K562 (cell line): ENCODE measurements around the gene NF1. TPM values are rescaled to one million over a fixed set of nuclear protein-coding genes. Genes with fewer than 3 reads are reported as not detected.

ENCODE experiments used
- ATAC-seq: fragments of 200-7000 bp; cut with Tn5 transposase; 3 replicates; pipeline ENCODE4 v1.9.1; 2020; ENCODE audit warnings: moderate library complexity
- BruUV-seq: library from RNA; stranded (reverse); fragments of 400-500 nt; replicated peaks from 2 replicates; lab custom pipeline; 2021; lab: Mats Ljungman, UMichigan
- CTCF ChIA-PET: fragments of 300-600 bp; formaldehyde crosslinking; extraction: SDS; loops from one replicate; lab custom pipeline; 2021; ENCODE audit warnings: low intra/inter-chr PET ratio; lab: Yijun Ruan, JAX
- POLR2A ChIA-PET: fragments of 300-600, 350-650 bp; sonication (Branson Sonifier 250); formaldehyde crosslinking; extraction: SDS; loops from one replicate; lab custom pipeline; 2021; ENCODE audit warnings: antibody characterized with exemption, inconsistent platforms; lab: Yijun Ruan, JAX
- DNase-seq, 4 experiments: peaks; one replicate each; pipeline versions ENCODE4 v3.0.0 to v3.0.0-alpha.2; 2011 to 2018; ENCODE audit warnings: low spot score in 3 of 4, mixed read lengths in 3 of 4; ENCODE audit errors: extremely low read depth in 1 of 4
- FAIRE-seq: peaks from 2 replicates; lab custom pipeline; 2011; peaks lifted over from hg19 to GRCh38; lab: Jason Lieb, UNC
- H2AFZ ChIP-seq: 2 replicates; pipeline ENCODE4 v1.6.0; 2011; ENCODE audit warnings: low read depth, low read length, control low read depth, inconsistent platforms
- H3K27ac ChIP-seq: fragments of 200-600 bp; 3 replicates; pipeline ENCODE4 v1.8.0; 2011; ENCODE audit warnings: low read depth, mild to moderate bottlenecking, control low read depth, inconsistent platforms, low read length, moderate library complexity, mixed read lengths; ENCODE audit errors: extremely low read depth
- H3K27me3 ChIP-seq, 2 experiments: fragments of 300-600 bp in 1 of 2; 2 replicates in 1 of 2; 3 replicates in 1 of 2; pipeline versions ENCODE4 v1.6.0 to v1.8.0; 2011; ENCODE audit warnings: inconsistent platforms in 2 of 2, low read length in 2 of 2, mild to moderate bottlenecking in 1 of 2, mixed read lengths in 1 of 2, moderate library complexity in 1 of 2; ENCODE audit not compliant: control insufficient read depth in 2 of 2, insufficient read depth in 2 of 2
- H3K36me3 ChIP-seq: fragments of 300-600 bp; 3 replicates; pipeline ENCODE4 v1.8.0; 2011; ENCODE audit warnings: mild to moderate bottlenecking, low read length, inconsistent platforms; ENCODE audit not compliant: control insufficient read depth, insufficient read depth
- H3K4me1 ChIP-seq, 2 experiments: fragments of 200-600 bp in 1 of 2; replicated peaks in 1 of 2; 2 replicates in 1 of 2; 3 replicates in 1 of 2; pipeline versions ENCODE4 v1.5.1 to v1.8.0; 2011; ENCODE audit warnings: inconsistent platforms in 2 of 2, low read length in 2 of 2, mild to moderate bottlenecking in 1 of 2, mixed read lengths in 1 of 2, moderate library complexity in 1 of 2; ENCODE audit not compliant: control insufficient read depth in 2 of 2, insufficient read depth in 2 of 2
- H3K4me2 ChIP-seq: 2 replicates; pipeline ENCODE4 v1.6.1; 2011; ENCODE audit warnings: low read length, control low read depth, inconsistent platforms, mixed read lengths; ENCODE audit not compliant: insufficient read depth
- H3K4me3 ChIP-seq: fragments of 200-600 bp; sonication (generic), shearing (Covaris generic); 2 replicates; pipeline ENCODE4 v1.5.1; 2016; ENCODE audit warnings: control low read depth, inconsistent platforms
- H3K79me2 ChIP-seq: fragments of 200-600 bp; 3 replicates; pipeline ENCODE4 v1.8.0; 2011; ENCODE audit warnings: low read length, inconsistent platforms; ENCODE audit not compliant: control insufficient read depth, insufficient read depth
- H3K9ac ChIP-seq, 2 experiments: 2 replicates each; pipeline versions ENCODE4 v1.6.0 to v1.6.1; 2011; ENCODE audit warnings: low read depth in 2 of 2, low read length in 2 of 2, control low read depth in 1 of 2, inconsistent platforms in 1 of 2, mild to moderate bottlenecking in 1 of 2, mixed read lengths in 1 of 2; ENCODE audit not compliant: insufficient read depth in 1 of 2
- H3K9me1 ChIP-seq: one replicate; pipeline ENCODE4 v1.6.0; 2011; ENCODE audit warnings: inconsistent platforms, mild to moderate bottlenecking, low read length, moderate library complexity; ENCODE audit not compliant: control insufficient read depth, insufficient read depth
- H3K9me3 ChIP-seq: replicated peaks from 2 replicates; pipeline ENCODE4 v1.5.1; 2011; ENCODE audit warnings: low read depth, low read length, inconsistent platforms; ENCODE audit not compliant: control insufficient read depth, insufficient read depth
- H4K20me1 ChIP-seq: replicated peaks from 2 replicates; pipeline ENCODE4 v1.6.1; 2011; ENCODE audit warnings: low read length, inconsistent platforms, mixed read lengths; ENCODE audit not compliant: control insufficient read depth, insufficient read depth
- NFIC ChIP-seq: fragments of 450-650 bp; IDR thresholded peaks from 2 replicates; pipeline ENCODE4 v1.6.1; 2017; ENCODE audit warnings: mild to moderate bottlenecking, inconsistent platforms
- PCBP1 ChIP-seq: fragments of 200-400 bp; formaldehyde crosslinking; IDR thresholded peaks from 2 replicates; pipeline ENCODE4 v1.6.1; 2018; ENCODE audit warnings: mild to moderate bottlenecking, low read depth, low read length; ENCODE audit not compliant: poor library complexity, severe bottlenecking
- WGBS: fragments of 100-300 bp; shearing (Covaris generic); methylation state at CpG from one replicate; pipeline ENCODE4 v1.1.6; 2016; ENCODE audit warnings: low coverage, mixed read lengths; ENCODE audit not compliant: insufficient coverage; ENCODE audit errors: missing lambda C conversion rate; 5-methylcytosine and 5-hydroxymethylcytosine counted together
- in situ Hi-C: fragments of 300-500 bp; cut with MboI; formaldehyde crosslinking; loops from 4 replicates; pipeline ENCODE4 v1.15.0; 2018; ENCODE audit warnings: inconsistent platforms, mixed read lengths
- intact Hi-C: fragments of 100-400 bp; cut with micrococcal nuclease; formaldehyde crosslinking; loops from 2 replicates; pipeline ENCODE4 v1.14.2; 2022
- polyA plus RNA-seq, 8 experiments: library from polyadenylated mRNA; depleted of rRNA in 4 of 8; stranded (reverse) in 5 of 8; unstranded in 3 of 8; fragments of >200 nt; fragmentation: Nextera tagmentation in 2 of 8; fragmentation: Illumina TruSeq in 1 of 8; extraction: Ambion mirVana in 2 of 8; extraction: Trizol in 1 of 8; gene quantifications; 2 replicates each; pipeline versions ENCODE4 v1.2.1 to v1.2.3, GENCODE V29; 2011 to 2014; ENCODE audit warnings: inconsistent platforms in 1 of 8, missing spikeins in 1 of 8
- total RNA-seq, 7 experiments: library from RNA; depleted of rRNA in 6 of 7; stranded (reverse); fragments of >200 nt in 6 of 7; fragmentation: Illumina TruSeq in 2 of 7; extraction: Trizol in 2 of 7; gene quantifications; 2 replicates each; pipeline versions ENCODE4 v1.2.1 to v1.2.3, GENCODE V29; 2011 to 2021; ENCODE audit warnings: low replicate concordance in 1 of 7
- TF ChIP-seq, protein P1 (sequence below): sonication (generic); formaldehyde crosslinking; IDR thresholded peaks from 2 replicates; pipeline ENCODE4 v1.8.1; 2022; ENCODE audit warnings: missing genetic modification reagents
- TF ChIP-seq, protein P2 (sequence below): fragments of 450-650 bp; conservative IDR thresholded peaks from 2 replicates; pipeline ENCODE4 v1.6.1; 2016; ENCODE audit warnings: missing genetic modification characterization, low read depth, mild to moderate bottlenecking, missing compliant biosample characterization, moderate library complexity

Gene NF1
- total and polyA plus RNA-seq, 9 of the 15 experiments (the other 6 are each of a cell fraction or from before 2014, with no cell fraction given) = 3.4 to 41.9 (median 24.3) TPM

DNA sequence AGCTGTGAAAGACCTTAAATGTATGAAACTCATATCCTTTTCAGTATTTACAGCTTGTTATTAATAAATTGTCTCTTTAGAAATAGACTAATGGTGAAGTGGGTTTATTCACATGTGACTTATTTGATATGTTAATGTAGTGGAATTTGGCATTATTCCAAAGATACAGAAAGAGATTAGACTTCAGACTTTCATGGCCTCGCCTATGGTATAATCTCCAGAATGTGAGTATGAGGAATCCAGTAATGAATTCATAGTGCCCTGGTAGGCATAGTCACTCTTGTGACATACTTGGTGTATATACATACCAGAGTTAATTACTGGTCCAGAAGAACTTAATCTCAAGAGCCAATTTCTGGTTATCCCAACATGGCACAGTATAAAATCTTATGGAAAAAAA is 129.6 kb downstream of the NF1 start:
- CTCF ChIA-PET = no interaction called here
- FAIRE-seq (no peak), DNase-seq (no peak), ATAC-seq (no peak)
- in situ Hi-C loops (no loop called here), intact Hi-C loops (no loop called here)
- peaks cover 34% of the 10 kb centered on the region; the same call in 2 of the 3 replicates for H3K36me3 ChIP-seq
- no peaks in the 10 kb centered on the region for H3K79me2 ChIP-seq
- H3K4me3 ChIP-seq = no peak overlapping the region
- no peaks in the 10 kb centered on the region for H3K9me3 ChIP-seq
- H3K9me1 ChIP-seq = no peaks in the 10 kb centered on the region
- no peak overlapping the region for H3K9ac ChIP-seq
- no peaks in the 10 kb centered on the region for H4K20me1 ChIP-seq
- TF ChIP-seq NFIC (peak; percentile 70), PCBP1 (no peak)
- TF ChIP-seq, protein P1, sequence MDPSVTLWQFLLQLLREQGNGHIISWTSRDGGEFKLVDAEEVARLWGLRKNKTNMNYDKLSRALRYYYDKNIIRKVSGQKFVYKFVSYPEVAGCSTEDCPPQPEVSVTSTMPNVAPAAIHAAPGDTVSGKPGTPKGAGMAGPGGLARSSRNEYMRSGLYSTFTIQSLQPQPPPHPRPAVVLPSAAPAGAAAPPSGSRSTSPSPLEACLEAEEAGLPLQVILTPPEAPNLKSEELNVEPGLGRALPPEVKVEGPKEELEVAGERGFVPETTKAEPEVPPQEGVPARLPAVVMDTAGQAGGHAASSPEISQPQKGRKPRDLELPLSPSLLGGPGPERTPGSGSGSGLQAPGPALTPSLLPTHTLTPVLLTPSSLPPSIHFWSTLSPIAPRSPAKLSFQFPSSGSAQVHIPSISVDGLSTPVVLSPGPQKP (CRISPR knock-in tag) = no peak
- TF ChIP-seq, protein P2, sequence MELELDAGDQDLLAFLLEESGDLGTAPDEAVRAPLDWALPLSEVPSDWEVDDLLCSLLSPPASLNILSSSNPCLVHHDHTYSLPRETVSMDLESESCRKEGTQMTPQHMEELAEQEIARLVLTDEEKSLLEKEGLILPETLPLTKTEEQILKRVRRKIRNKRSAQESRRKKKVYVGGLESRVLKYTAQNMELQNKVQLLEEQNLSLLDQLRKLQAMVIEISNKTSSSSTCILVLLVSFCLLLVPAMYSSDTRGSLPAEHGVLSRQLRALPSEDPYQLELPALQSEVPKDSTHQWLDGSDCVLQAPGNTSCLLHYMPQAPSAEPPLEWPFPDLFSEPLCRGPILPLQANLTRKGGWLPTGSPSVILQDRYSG (tag) = no peak
- BruUV-seq = no TSS peak
- H3K27me3 ChIP-seq = no peaks in the 10 kb centered on the region
- no peak overlapping the region for H2AFZ ChIP-seq
- POLR2A ChIA-PET = interaction anchor here (2.2 kb wide), 1 partner anchor 20 kb away, joined by 5 read pairs; no protein-coding TSS in a partner anchor
- no peak overlapping the region for H3K4me2 ChIP-seq
- peaks cover 0 to 4% of the 10 kb centered on the region in 2 experiments; a peak in 1 of 5 replicates for H3K4me1 ChIP-seq
- H3K27ac ChIP-seq = no peak overlapping the region
- WGBS = 50% methylated on average over 1 of the region's 1 CpG
